ENCODE results near the gene LSS.
"Not testable (repeated sequence)": the region's sequence is repeated elsewhere in the genome, so short reads cannot be mapped to it uniquely, and the experiment has no call there.

Gene LSS

DNA sequence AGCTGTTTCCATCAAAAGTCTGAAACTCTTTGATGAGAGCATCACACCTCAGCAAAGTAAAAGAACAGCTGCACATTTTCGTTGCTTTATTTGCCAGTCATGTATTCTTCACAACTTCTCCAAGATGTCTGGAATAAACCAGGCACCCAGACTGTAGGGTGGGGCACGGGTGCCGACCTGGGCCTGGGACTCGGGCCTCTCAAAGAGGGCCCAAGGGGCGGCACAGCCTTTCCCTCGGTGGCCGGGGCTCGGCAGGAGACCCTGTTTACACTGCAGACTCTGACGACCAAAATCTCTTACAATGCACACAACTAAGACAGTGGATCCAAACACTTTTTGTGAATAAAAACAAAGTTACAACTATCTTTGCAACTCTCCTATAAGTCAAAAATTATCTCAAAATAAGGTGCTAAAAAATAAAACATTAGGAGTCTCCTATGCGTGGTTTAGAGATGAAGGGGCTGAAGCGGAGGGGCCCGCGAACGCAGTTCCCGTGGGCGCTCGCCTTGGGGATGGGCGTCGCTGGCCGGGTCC is 696 bp downstream of the LSS start:
- peak overlapping the region; percentile 78 for H3K4me3 ChIP-seq (ENCODE audit: low read depth, low read length)
- peak; percentile 26 for DNase-seq (ENCODE audit: low read depth)
- TF ChIP-seq, protein P1, sequence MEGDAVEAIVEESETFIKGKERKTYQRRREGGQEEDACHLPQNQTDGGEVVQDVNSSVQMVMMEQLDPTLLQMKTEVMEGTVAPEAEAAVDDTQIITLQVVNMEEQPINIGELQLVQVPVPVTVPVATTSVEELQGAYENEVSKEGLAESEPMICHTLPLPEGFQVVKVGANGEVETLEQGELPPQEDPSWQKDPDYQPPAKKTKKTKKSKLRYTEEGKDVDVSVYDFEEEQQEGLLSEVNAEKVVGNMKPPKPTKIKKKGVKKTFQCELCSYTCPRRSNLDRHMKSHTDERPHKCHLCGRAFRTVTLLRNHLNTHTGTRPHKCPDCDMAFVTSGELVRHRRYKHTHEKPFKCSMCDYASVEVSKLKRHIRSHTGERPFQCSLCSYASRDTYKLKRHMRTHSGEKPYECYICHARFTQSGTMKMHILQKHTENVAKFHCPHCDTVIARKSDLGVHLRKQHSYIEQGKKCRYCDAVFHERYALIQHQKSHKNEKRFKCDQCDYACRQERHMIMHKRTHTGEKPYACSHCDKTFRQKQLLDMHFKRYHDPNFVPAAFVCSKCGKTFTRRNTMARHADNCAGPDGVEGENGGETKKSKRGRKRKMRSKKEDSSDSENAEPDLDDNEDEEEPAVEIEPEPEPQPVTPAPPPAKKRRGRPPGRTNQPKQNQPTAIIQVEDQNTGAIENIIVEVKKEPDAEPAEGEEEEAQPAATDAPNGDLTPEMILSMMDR (IDR thresholded peaks at IDR 0.05; ENCODE audit: low read depth, low read length): no peak
- no peak for TF ChIP-seq MYC (IDR thresholded peaks at IDR 0.05; ENCODE audit: low read depth, low read length)
- TF ChIP-seq POLR2A (IDR thresholded peaks at IDR 0.05; ENCODE audit: extremely low read depth, insufficient read length): no peak

DNA sequence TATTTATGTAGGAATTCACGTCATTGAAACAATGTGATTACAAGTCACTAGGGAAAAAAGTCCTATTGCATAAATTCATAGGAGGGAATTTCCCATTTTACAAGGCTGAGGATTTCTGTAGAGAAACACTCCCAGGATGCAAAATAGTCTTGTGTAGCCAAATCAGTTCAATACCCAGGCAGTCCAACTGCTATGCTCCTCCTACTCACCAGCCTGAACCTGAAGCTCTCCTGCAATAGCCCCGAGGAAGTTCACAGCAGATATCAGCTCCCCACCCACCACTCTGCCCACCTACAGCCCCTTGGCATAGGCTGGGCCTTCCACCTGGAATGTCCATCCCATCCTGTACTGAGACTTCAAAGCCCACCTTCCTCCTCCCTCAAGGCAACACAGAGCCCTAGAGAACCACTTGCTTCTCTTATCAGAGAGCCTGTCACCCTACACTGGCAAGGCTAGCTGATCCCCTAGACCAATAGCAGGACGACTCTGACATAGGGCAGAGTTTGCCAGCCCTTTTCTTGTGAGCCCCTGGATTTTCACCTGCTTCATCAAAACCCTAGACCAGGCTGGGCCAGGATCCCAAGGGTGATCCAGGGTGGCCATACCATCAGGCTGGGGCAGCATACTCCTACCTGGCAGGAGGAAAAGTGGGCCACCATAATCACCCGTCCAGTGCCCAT is 1.5 kb downstream of the LSS start:
- peak; percentile 21 for DNase-seq (ENCODE audit: low read depth)
- TF ChIP-seq, protein P1 (IDR thresholded peaks at IDR 0.05; ENCODE audit: low read depth, low read length): no peak
- TF ChIP-seq, protein P2, sequence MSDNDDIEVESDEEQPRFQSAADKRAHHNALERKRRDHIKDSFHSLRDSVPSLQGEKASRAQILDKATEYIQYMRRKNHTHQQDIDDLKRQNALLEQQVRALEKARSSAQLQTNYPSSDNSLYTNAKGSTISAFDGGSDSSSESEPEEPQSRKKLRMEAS (IDR thresholded peaks at IDR 0.05; ENCODE audit: low read depth, low read length): no peak
- TF ChIP-seq POLR2A (IDR thresholded peaks at IDR 0.05; ENCODE audit: extremely low read depth, insufficient read length): no peak
- TF ChIP-seq MYC (IDR thresholded peaks at IDR 0.05; ENCODE audit: low read depth, low read length): no peak

DNA sequence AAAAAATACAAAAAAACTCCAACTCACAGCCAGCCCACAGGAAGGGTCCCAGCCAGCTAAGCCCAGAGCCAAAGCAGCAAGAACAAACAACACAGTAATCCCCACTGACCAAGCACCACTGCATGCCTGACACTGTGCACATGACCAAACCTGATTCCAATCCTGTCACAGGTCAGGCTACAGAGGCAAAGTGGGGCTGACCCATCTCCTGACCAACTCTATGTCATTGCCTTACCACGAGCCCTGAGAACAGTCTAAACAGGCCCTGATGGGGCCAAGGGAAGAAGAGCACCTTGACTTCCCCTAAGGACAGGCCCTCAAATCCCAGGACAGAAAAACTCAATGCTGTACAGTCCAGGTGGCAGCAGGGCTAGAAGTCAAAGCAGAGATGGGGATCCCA is 2.4 kb downstream of the LSS start:
- H3K4me3 ChIP-seq (ENCODE audit: low read depth, low read length): peak overlapping the region; percentile 78
- TF ChIP-seq, protein P1 (IDR thresholded peaks at IDR 0.05; ENCODE audit: low read depth, low read length): no peak
- TF ChIP-seq, protein P2 (IDR thresholded peaks at IDR 0.05; ENCODE audit: low read depth, low read length): no peak
- TF ChIP-seq MYC (IDR thresholded peaks at IDR 0.05; ENCODE audit: low read depth, low read length) (no peak), POLR2A (IDR thresholded peaks at IDR 0.05; ENCODE audit: extremely low read depth, insufficient read length) (no peak)
- DNase-seq (ENCODE audit: low read depth): no peak

More for the DNA sequence above, 1.5 kb downstream of the LSS start:
- peak overlapping the region; percentile 78 for H3K4me3 ChIP-seq (ENCODE audit: low read depth, low read length)

DNA sequence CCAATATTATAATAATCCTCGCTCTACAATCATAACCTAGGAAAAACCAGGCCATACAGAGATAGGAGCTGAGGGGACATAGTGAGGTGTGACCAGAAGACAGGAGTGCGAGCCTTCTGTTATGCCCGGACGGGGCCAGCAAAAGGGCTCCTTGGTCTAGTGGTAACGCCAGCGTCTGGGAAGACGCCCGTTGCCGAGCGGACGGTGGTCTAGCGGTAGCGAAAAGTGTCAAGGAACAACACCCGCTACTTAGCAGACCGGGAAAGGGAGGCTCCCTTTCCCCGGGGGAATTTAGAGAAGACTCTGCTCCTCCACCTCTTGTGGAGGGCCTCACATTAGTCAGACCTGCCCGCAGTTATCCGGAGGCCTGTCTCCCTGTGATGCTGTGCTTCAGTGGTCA is 4.9 kb downstream of the LSS start:
- H3K4me3 ChIP-seq (ENCODE audit: low read depth, low read length); DNase-seq (ENCODE audit: low read depth): not testable (repeated sequence)

DNA sequence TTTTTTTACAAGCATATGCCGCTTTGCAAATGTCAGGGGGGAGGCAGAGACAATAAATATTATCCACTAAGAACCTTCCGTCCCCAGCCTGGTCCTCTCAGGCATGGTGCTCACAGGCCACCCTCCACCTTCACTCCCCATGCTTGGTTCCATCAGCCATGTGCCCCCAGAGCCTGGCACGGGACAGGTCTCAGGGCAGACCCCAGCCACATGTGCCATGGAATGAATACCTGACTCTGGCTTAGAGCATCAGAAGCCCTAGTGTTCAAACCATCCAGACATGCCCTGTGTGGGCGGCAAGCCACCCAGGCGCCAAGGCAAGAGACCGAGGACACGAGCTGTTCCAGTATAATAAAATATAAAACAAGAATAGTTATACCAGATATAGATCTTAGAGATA is 5.4 kb downstream of the LSS start:
- TF ChIP-seq, protein P2 (IDR thresholded peaks at IDR 0.05; ENCODE audit: low read depth, low read length): no peak
- TF ChIP-seq POLR2A (IDR thresholded peaks at IDR 0.05; ENCODE audit: extremely low read depth, insufficient read length) (no peak), MYC (IDR thresholded peaks at IDR 0.05; ENCODE audit: low read depth, low read length) (no peak)
- TF ChIP-seq, protein P1 (IDR thresholded peaks at IDR 0.05; ENCODE audit: low read depth, low read length): no peak
- no peak overlapping the region for H3K4me3 ChIP-seq (ENCODE audit: low read depth, low read length)
- no peak for DNase-seq (ENCODE audit: low read depth)

DNA sequence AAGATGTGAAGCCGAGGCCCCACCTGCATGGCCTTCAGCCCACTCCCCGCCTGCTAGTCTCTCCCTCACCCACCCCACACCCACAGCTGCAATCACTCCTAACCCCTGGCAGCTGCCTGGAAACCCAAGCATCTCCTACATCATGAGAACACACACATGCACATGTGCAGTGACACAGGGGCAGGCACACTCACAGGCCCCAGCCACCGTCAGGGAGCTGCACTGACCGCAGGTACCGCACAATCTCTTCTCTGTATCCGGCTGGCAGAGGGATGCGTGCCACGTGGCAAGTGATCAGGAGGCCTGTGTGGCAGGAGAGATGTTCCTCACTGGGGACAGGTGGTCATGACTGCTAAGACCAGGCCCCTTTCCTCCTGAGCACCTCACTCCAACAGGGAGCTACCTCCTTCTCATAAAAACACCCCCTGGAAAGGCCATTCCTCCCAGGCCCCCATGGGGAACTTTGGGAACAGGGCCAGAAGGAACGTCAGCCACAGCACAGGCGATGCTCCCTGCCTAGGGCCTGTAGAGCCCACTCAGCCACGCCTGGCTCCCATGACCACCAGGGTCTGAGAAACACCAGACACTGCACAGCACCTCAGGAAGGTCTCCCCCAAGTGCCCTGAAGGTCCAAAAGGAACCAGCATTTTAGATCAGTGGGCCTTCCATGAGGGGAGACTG is 6.0 kb downstream of the LSS start:
- H3K4me3 ChIP-seq (ENCODE audit: low read depth, low read length): no peak overlapping the region
- TF ChIP-seq MYC (IDR thresholded peaks at IDR 0.05; ENCODE audit: low read depth, low read length) (no peak), POLR2A (IDR thresholded peaks at IDR 0.05; ENCODE audit: extremely low read depth, insufficient read length) (no peak)
- TF ChIP-seq, protein P2 (IDR thresholded peaks at IDR 0.05; ENCODE audit: low read depth, low read length): no peak
- TF ChIP-seq, protein P1 (IDR thresholded peaks at IDR 0.05; ENCODE audit: low read depth, low read length): no peak
- DNase-seq (ENCODE audit: low read depth): no peak

All from NB4 (cell line).